ENCODE results near the gene NIM1K.
"Not testable (repeated sequence)": the region's sequence is repeated elsewhere in the genome, so short reads cannot be mapped to it uniquely, and the experiment has no call there.

Gene NIM1K

DNA sequence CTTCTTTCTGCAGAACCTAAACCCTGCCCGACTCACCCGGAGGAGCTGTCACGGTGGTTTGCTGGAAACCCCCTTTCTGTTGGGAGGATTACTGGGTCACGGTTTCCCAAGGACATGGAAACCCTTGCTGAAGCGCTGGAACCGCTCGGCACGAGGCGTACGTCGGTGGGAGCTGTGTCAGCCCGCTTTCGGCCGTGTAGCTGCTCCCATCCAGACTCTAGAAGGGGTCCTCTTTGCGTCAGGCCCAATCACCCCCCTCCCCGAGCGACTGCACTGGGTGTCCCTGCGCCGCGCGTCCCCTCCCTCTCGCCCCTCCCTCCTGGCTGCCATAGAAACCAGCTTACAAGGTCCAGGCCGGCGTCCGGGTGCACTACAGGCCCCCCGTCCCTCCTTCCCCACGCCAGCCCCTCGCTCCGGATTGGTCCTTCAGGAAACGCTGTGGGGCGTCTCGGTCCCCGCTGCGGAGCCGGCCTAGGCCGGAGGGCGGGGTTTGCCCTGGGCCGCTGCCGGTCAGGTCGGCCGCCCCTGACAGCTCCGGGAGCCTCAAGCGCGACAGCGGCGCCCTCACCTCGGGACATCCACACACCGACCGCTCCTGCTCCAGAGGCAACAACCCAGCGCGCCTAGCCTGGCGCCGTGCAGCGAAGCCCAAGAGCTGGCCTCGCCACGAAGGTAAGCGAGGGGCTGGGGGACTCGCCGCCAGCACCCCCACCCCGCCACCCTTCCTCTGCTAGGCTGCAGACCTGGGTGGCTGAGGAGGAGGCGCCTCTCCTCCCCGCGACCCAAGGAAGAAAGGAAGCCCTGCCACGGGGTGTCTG is at the start of gene NIM1K:
Gene NIM1K, plus strand, starts transcription at position 486 of the 818 bp plus-strand sequence. CDS start 53,551 bp downstream, outside the sequence.
- in situ Hi-C loops (cut with MboI; ENCODE audit: low sequenced_read_pairs): no loop called here

DNA sequence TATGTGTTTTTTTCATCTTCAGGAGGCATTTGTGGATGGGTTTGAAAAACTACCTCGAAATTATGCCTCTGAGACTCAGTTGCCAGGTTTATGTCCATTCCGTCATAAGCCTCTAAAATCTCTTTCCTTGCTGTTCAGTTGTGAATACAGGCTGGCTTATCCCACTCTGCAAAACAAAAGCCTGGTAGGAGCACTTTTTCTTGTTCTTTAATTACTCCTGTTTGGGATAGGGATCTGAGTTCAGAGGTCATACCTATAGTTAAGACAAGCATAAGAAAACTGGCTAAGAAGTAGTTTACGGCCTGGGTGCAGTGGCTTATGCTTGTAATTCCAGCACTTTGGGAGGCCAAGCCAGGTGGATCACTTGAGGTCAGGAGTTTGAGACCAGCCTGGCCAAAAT is 47.0 kb upstream of the NIM1K start:
- in situ Hi-C loops (cut with MboI; ENCODE audit: low sequenced_read_pairs): no loop called here

DNA sequence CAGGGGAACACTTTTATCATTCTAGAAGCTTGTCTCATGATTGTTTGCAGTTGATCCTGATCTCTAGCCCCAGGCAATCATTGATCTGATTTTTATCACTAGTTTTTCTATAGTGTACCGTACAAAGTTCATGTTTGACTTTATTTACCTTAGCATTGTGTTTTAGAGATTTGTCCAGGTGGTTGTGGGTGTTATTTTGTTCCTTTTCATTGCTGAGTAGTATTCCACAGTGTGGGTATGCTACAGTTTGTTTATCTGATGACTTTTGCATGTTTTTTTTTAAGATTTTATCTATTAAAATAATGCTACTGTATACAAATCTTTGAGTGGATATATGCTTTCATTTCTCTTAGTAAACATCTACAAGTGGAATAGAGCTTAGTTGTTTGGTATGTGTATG is 45.1 kb upstream of the NIM1K start:
- in situ Hi-C loops (cut with MboI; ENCODE audit: low sequenced_read_pairs): no loop called here

DNA sequence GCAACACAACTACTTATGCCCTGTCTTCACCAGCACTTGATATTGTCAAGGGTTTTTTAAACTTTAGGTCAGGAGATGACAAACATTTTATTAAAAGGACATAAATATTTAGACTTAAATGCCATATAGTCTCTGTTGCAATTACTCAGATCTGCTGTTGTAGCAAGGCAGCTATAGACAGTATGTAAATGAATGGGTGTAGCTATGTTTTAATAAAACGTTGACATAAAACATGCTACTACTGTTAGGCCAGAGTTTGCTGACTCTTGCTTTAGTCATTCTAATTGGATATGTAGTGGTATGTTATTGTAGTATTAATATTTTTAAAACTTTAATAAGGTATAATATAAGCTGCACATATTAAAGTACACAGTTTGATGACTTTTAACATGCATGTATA is 43.6 kb upstream of the NIM1K start:
- in situ Hi-C loops (cut with MboI; ENCODE audit: low sequenced_read_pairs): no loop called here

DNA sequence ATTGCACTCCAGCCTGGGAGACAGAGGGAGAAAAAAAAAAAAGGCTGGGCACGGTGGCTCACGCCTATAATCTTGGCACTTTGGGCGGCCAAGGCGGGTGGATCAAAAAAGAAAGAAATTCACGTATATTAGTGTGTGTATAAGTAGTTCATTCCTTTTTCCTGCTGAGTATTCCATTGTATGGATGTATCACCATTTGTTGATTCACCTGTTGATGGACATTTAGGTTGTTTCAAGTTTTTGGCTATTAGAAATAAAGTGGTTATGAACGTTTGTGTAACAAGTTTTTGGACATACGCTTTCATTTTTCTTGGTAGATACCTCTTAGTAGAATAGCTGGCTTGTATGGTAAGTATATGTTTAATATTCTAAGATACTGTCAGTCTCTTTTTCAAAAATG is 42.8 kb upstream of the NIM1K start:
- in situ Hi-C loops (cut with MboI; ENCODE audit: low sequenced_read_pairs): no loop called here

DNA sequence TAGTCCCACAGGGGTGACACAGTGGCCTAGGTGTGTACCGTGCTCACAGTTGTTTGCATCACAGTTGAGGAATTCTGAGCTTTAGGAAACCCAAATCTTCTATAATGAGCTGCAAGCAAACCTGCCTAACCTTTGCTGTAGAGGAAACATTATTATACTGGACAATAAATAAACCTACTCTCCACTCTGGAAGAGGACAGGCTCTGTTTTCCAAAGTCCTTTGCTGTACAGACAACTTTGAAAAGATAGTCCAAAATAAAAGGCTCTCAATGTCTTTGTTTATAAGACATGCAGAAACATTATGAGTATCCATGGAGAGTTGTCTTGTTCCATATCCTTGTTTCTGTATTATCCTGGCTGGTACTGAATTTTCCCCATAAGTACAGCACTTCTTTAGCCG is 42.0 kb upstream of the NIM1K start:
- in situ Hi-C loops (cut with MboI; ENCODE audit: low sequenced_read_pairs): no loop called here

DNA sequence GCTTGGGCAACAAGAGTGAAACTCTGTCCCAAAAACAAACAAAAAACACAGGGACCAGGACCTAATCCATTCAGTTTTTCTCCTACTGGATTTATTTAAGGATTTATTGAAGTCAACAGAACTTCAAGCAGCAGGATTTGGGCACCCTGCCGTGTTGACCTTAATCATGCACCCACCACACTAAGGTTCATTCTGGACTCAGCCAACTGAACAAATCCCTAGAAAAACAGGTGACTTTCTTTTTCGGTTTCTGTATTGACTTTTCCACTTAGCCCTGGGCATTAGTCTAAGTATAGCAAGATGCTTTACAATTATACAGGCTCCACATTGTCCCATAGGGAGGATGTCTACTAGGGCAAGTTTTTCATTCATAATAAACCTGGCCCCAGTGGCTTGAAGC is 41.3 kb upstream of the NIM1K start:
- in situ Hi-C loops (cut with MboI; ENCODE audit: low sequenced_read_pairs): no loop called here

DNA sequence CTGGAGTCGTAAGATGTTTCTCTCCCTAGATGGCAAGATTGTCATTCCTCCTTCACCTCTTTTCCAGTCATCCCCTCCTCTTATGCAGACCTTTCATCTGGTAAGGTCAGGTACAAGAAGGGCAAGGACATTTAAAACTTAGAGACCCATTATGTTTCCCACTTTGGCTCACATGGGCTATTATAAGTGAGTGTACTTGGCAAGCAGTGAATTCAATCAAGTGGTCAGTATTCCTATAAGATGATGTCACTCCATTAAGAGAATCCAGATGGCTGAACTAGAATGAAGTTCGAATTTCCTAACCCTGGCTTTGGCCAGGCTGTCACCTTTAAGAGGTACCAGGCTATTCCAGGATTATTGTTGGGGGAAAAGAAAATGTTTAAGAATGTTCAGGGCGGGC is 39.1 kb upstream of the NIM1K start:
- in situ Hi-C loops (cut with MboI; ENCODE audit: low sequenced_read_pairs): no loop called here

DNA sequence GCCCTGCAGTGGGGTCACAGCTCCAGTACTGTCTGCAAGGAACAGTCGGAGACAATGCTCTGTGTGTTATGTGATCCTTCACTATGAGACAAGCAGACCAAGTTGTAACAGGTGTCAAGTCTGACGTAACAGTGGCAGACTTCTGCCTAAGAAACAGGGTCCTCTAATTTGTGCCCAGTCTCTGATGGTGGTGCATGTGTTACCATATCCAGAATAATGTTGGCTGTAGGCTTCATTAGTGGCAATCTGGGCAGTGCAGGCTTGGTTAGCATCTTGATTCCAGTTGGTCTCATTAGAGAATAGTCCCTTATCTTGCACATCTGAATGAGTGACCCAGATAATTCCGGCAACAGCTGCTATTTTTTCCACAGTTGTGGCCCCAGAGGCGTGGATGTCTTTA is 37.6 kb upstream of the NIM1K start:
- in situ Hi-C loops (cut with MboI; ENCODE audit: low sequenced_read_pairs): no loop called here

DNA sequence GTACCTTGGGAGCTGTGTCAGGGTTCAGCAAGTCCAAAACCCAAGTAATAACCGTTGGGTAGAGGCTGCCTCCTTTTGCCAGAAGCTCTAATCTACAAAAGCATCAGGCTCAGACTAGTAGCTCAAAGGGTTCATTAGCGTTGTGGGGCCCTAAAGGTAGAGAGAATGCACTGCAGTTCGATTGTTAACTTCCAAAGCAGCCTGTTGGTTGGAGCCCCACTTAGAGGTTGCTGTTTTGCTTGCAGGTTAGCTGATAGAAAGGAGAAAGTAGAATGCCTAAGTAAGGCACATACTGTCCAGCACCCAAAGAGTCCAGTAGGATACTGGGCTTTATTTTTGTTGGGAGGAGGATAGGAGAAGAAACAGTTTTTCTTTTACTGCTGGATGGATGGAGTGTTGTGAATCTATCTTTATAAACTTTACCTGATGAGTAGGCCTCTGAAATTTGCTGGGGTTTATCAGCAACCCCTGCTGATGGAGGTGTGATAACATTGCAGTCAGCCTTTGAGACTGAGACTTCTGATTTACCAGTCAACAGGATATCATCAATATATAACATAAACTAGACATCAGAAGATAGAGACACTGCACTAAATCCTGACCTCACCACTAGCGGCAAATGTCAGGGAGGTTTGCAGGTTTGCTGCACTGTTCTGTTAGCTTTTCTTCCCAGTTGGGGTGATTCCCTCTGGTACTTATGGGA is 36.5 kb upstream of the NIM1K start:
- in situ Hi-C loops (cut with MboI; ENCODE audit: low sequenced_read_pairs): no loop called here

DNA sequence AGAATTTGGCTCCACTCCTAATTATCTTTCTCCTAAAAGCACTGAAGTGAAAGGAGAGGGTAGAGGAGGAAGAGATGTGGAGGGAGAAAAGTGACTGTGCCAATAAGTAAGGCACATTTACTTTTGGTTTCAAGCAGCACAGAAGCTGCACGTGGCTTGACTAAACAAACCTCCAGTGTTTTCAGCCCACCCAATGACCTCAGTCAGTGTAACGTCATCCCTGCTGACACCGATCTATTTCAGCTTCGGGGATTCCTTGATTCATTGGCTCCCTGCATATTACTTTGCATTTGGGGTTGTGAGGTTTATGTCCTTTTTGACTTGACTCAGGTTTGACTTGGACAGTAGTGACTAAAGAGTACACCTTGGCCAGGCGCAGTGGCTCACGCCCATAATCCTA is 35.6 kb upstream of the NIM1K start:
- in situ Hi-C loops (cut with MboI; ENCODE audit: low sequenced_read_pairs): no loop called here

DNA sequence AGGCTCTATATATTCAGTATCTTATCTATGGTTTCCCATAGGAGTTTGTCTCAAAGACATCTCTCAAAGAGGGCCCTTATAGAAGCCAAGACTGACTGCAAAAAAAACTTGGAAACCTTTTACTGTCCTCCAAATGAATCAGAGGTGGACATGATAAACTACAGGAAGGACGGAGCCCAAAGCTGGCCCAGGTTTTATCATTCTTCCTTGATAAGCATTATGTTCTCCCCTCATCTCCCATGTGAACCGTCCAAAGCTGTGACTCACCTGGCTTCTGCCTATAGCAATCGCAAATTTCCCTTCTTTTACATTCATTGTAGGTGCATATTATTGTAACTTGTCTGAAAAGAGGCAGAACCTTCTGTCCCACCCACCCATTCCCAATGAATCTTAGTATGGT is 35.0 kb upstream of the NIM1K start:
- in situ Hi-C loops (cut with MboI; ENCODE audit: low sequenced_read_pairs): no loop called here

DNA sequence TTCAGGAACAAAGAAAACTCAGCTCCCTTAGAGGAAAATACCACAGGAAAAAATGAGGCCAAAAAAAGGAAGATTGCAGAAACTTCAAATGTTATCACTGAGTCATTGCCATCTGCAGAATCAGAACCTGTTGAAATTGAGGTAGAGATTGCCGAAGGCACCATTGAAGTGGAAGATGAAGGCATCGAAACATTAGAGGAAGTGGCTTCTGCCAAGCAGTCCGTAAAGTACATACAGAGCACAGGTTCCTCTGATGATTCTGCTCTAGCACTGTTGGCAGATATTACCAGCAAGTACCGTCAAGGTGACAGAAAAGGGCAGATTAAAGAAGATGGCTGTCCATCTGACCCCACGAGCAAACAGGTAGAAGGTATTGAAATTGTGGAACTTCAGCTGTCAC is 30.8 kb upstream of the NIM1K start:
- in situ Hi-C loops (cut with MboI; ENCODE audit: low sequenced_read_pairs): no loop called here

DNA sequence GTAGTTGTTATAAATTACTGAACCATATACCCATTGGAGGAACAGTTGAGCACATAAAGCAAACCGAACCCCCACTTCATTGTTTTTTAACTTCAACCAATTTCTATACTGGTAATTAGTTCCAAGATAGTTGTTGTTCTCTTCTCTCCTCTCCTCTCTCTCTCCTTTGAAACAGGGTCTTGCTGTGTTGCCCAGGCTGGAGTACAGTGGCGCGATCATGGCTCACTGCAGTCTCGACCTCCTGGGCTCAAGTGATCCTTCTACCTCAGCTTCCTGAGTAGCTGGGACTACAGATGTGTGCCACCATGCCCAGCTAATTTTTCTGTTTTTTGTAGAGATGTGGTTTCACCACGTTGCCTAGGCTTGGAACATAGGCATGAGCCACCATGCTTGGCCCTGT is 27.2 kb upstream of the NIM1K start:
- in situ Hi-C loops (cut with MboI; ENCODE audit: low sequenced_read_pairs): not testable (repeated sequence)

DNA sequence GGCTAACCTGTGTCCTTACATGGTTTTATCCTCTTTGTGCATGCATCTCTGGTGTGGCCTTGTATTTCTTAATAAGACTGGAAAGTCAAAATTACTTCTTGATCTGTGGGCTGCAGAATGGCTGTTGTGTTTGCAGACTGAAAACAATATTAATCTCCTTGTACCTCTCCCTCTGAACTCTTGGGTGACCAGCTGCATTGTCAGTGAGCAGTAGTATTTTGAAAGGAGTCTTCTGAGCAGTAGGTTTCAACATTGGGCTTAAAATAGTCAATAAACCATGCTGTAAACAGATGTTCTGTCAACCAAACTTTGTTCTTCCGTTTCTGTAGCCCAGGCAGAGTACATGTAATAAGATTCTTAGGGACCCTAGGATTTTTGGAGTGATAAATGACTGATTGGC is 26.7 kb upstream of the NIM1K start:
- in situ Hi-C loops (cut with MboI; ENCODE audit: low sequenced_read_pairs): no loop called here

DNA sequence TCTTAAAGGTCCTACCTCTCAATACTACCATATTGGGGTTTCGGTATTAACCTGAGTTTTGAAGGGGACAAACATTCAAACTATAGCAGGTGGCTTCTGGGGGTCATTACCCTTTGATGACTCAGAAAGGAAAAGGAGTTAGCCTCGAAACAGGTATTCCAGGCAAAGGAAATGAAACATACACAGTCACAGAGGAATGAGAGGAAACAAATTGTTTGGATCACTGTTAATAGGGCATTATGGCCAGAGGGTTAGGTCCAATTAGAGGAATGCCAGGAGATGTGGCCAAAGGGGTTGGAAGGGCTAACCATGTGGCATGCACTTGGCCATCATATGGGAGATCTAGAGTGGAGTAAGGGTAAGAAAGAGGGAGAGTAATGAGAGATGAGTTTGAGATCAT is 23.9 kb upstream of the NIM1K start:
- in situ Hi-C loops (cut with MboI; ENCODE audit: low sequenced_read_pairs): no loop called here

DNA sequence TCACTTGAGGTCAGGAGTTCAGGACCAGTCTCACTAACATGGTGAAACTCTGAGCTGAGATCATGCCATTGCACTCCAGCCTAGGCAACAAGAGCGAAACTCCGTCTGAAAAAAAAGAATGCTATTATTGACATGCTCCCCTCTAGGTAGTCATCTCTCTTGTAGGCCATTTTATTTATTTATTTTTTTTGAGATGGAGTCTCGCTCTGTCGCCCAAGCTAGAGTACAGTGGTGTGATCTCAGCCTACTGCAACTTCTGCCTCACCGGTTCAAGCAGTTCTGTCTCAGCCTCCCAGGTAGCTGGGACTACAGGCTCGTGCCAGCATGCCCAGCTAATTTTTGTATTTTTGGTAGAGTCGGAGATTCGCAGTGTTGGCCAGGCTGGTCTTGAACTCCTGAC is 20.6 kb upstream of the NIM1K start:
- in situ Hi-C loops (cut with MboI; ENCODE audit: low sequenced_read_pairs): no loop called here

DNA sequence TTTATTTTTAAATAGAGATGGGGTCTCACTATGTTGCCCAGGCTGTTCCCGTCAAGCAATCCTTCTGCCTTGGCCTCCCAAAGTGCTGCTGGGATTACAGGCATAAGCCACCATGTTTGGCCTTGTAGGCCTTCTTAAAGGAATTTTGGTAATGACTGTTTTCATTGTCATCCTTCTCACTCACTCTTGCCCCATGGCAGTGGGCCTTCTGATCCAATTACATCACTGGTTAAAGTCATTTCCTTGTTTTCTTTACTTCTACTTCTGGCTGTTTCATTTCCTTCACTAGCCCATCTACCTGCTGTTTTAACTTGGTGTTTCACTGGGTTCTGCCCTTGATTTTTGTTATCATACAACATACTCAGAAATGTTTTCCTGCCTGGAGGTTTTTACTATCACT is 20.1 kb upstream of the NIM1K start:
- in situ Hi-C loops (cut with MboI; ENCODE audit: low sequenced_read_pairs): no loop called here

DNA sequence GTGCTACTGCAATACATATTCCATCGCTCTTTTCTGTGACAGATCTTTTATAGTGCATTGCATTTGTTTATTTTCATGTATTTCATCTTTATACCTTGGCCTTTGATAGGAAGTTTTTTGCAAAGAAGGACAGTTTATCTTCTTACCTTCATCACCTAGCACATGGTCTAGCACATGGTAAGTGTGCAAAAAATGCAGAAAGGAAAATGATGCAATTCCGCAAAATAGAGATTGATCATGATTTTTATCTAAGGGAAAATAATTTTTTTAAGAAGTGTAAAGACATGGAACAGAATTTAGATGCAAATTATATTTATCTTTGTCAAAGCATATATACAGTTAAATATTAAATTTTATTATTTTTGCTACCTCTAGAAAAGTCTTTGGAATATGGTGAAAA is 19.2 kb upstream of the NIM1K start:
- in situ Hi-C loops (cut with MboI; ENCODE audit: low sequenced_read_pairs): no loop called here

DNA sequence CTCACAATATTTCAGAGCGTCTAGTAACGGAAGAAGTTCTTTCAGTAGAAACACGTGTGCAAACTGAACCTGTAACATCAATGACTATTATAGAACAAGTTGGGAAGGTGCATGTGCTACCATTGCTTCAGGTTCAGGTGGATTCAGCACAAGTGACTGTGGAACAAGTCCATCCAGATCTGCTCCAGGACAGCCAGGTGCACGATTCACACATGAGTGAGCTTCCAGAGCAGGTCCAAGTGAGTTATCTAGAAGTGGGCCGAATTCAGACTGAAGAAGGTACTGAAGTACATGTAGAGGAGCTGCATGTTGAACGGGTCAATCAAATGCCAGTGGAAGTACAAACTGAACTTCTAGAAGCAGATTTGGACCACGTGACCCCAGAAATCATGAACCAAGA is 17.4 kb upstream of the NIM1K start:
- in situ Hi-C loops (cut with MboI; ENCODE audit: low sequenced_read_pairs): no loop called here

DNA sequence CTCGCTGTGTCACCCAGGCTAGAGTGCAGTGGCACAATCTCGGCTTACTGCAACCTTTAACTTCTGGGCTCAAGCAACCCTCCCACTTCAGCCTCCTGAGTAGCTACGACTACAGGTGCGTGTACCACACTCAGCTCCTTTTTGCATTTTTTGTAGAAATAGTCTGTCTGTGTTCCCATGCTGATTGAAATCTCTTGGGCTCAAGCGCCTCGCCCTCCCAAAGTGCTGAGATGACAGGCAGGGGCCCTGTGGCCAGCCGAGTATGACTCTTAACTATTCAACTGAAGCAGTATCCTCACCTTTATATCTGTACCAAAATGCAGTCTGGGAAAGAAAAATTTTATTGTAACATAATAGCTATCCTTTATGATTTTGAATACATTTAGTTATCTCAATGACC is 12.2 kb upstream of the NIM1K start:
- in situ Hi-C loops (cut with MboI; ENCODE audit: low sequenced_read_pairs): no loop called here

DNA sequence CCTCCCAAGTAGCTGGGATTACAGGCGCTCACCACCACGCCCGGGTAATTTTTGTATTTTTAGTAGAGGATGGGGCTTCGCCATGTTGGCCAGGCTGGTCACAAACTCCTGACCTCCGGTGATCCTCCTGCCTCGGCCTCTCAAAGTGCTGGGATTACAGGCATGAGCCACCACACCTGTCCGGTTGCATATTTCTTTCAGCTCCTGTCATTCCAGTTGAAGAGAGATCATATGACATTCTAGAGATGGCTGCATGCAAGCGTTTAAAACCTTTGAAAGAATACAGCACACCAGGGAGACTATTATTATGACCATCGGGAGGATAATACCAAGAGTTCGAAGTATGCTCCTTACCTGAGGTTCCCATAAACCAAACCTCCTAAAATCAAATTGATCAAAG is 9.6 kb upstream of the NIM1K start:
- in situ Hi-C loops (cut with MboI; ENCODE audit: low sequenced_read_pairs): no loop called here

DNA sequence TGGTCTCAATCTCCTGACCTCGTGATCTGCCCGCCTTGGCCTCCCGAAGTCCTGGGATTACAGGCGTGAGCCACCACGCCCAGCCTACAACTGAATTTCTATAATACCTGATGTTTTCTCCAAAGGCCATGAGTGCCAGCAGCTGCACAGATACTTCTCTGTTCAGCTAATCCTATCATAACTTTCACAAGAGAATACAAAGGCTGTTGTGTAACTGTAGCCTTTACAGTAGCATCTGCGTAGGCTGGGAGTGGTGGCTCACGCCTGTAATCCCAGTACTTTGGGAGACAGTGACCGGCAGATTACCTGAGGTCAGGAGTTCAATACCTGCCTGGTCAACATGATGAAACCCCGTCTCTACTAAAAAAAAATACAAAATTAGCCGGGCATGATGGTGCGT is 8.9 kb upstream of the NIM1K start:
- in situ Hi-C loops (cut with MboI; ENCODE audit: low sequenced_read_pairs): not testable (repeated sequence)
